Esophagus muscularis mucosa (tissue), 4 donors: ENCODE data around the gene FCSK. TPM values are rescaled to one million over a fixed set of nuclear protein-coding genes. Genes with fewer than 3 reads are reported as not detected.

ENCODE experiments used
- DNase-seq: peaks from one replicate; pipeline ENCODE4 v3.0.0-alpha.2; 2017; ENCODE audit errors: extremely low spot score
- H3K27ac ChIP-seq, 4 donors: fragments of 200-600 bp; sonication (generic); replicated peaks in 1 of 4; 1 replicate in 3 of 4; 2 replicates in 1 of 4; pipeline ENCODE4 v1.5.1; 2016 to 2019; ENCODE audit warnings: mild to moderate bottlenecking in 1 of 4
- H3K27me3 ChIP-seq, 4 donors: fragments of 200-600 bp; sonication (generic); one replicate each; pipeline versions ENCODE4 v1.5.1 to v1.6.0; 2016 to 2019
- H3K36me3 ChIP-seq, 4 donors: fragments of 200-600 bp; sonication (generic); one replicate each; pipeline ENCODE4 v1.5.1; 2016 to 2019
- H3K4me1 ChIP-seq, 4 donors: fragments of 200-600 bp; sonication (generic); one replicate each; pipeline ENCODE4 v1.5.1; 2016 to 2019
- H3K4me3 ChIP-seq, 4 donors: fragments of 200-600 bp; sonication (generic); 1 replicate in 2 of 4; 2 replicates in 2 of 4; pipeline ENCODE4 v1.5.1; 2016 to 2019; ENCODE audit warnings: mild to moderate bottlenecking in 4 of 4, moderate library complexity in 1 of 4
- H3K9me3 ChIP-seq, 4 donors: fragments of 200-600 bp; sonication (generic); 1 replicate in 3 of 4; 2 replicates in 1 of 4; pipeline ENCODE4 v1.5.1; 2016 to 2019
- CTCF ChIP-seq, 3 experiments: fragments of 200-600 bp in 2 of 3; fragments of 450-650 bp in 1 of 3; sonication (generic) in 2 of 3; IDR thresholded peaks; one replicate each; pipeline ENCODE4 v1.5.1; 2017 to 2019; ENCODE audit warnings: antibody characterized with exemption in 3 of 3, mild to moderate bottlenecking in 2 of 3, moderate library complexity in 1 of 3
- EP300 ChIP-seq: sonication (generic); formaldehyde crosslinking; IDR thresholded peaks from one replicate; pipeline ENCODE4 v1.6.1; 2017; ENCODE audit warnings: antibody characterized with exemption
- POLR2A ChIP-seq: fragments of 450-650 bp; IDR thresholded peaks from one replicate; pipeline ENCODE4 v1.6.1; 2017; ENCODE audit warnings: antibody characterized with exemption, moderate library complexity, mild to moderate bottlenecking, low read depth
- POLR2AphosphoS5 ChIP-seq, 2 donors: sonication (generic); formaldehyde crosslinking; IDR thresholded peaks; one replicate each; pipeline ENCODE4 v1.6.1; 2017; ENCODE audit warnings: antibody characterized with exemption in 2 of 2
- WGBS: methylation state at CpG from one replicate; pipeline ENCODE4 v1.1.5; 2018; 5-methylcytosine and 5-hydroxymethylcytosine counted together
- intact Hi-C: fragments of 100-400 bp; cut with DNase I; formaldehyde crosslinking; loops from one replicate; pipeline ENCODE4 v1.15.1; 2023
- total RNA-seq, 4 donors: library from RNA; depleted of rRNA; stranded (reverse); fragments of >200 nt; gene quantifications; one replicate each; pipeline versions ENCODE4 v1.1.0 to v1.2.1, GENCODE V29; 2016

Gene FCSK
- total RNA-seq, 4 donors from 2014 or later: 8.3 to 13.7 (median 12.3) TPM

- no peaks in the 10 kb centered on the region for H3K9me3 ChIP-seq
- no peak overlapping the region for H3K27ac ChIP-seq
- H3K27me3 ChIP-seq: no peaks in the 10 kb centered on the region
- no peak for DNase-seq
- WGBS: 90% methylated on average over 10 of the region's 17 CpGs
- H3K4me1 ChIP-seq: peaks cover 36 to 48% (median 45%) of the 10 kb centered on the region in 4 donors
- H3K36me3 ChIP-seq: peaks cover 0 to 13% (median 8%) of the 10 kb centered on the region in 4 donors
- H3K4me3 ChIP-seq: no peak overlapping the region
- intact Hi-C loops: no loop called here
- TF ChIP-seq EP300 (no peak), POLR2A (no peak)
Observed at GRCh38 chr16:70416748-70417616, 37.4 kb upstream of the FCSK start.

GRCh38 chr16:70417661-70418060, 36.7 kb upstream of the FCSK start:
- H3K27me3 ChIP-seq: no peaks in the 10 kb centered on the region
- 80% methylated on average over 4 of the region's 7 CpGs for WGBS
- no peak overlapping the region for H3K4me3 ChIP-seq
- H3K36me3 ChIP-seq: peaks cover 0 to 7% (median 2%) of the 10 kb centered on the region in 4 donors
- intact Hi-C loops: no loop called here
- no peaks in the 10 kb centered on the region for H3K9me3 ChIP-seq
- no peak overlapping the region for H3K27ac ChIP-seq
- DNase-seq: no peak
- TF ChIP-seq CTCF (IDR thresholded peaks at IDR 0.05) (no peak), EP300 (no peak), POLR2AphosphoS5 (IDR thresholded peaks at IDR 0.05) (no peak), POLR2A (no peak)
- H3K4me1 ChIP-seq: peaks cover 42 to 54% (median 49%) of the 10 kb centered on the region in 4 donors

- intact Hi-C loops: no loop called here
- no peaks in the 10 kb centered on the region for H3K27me3 ChIP-seq
- DNase-seq: no peak
- H3K36me3 ChIP-seq: peaks cover 0 to 7% (median 2%) of the 10 kb centered on the region in 4 donors
- no peak overlapping the region for H3K4me3 ChIP-seq
- no peaks in the 10 kb centered on the region for H3K9me3 ChIP-seq
- H3K27ac ChIP-seq: no peak overlapping the region
- 87% methylated on average over 13 of the region's 13 CpGs for WGBS
- H3K4me1 ChIP-seq: peaks cover 47 to 62% (median 54%) of the 10 kb centered on the region in 4 donors
- no peak for TF ChIP-seq POLR2A
- TF ChIP-seq EP300: no peak
- no peak for TF ChIP-seq POLR2AphosphoS5 (IDR thresholded peaks at IDR 0.05)
- no peak for TF ChIP-seq CTCF (IDR thresholded peaks at IDR 0.05)
Observed at GRCh38 chr16:70418274-70418992, 36.0 kb upstream of the FCSK start.

GRCh38 chr16:70418993-70419318, 35.4 kb upstream of the FCSK start:
- DNase-seq: no peak
- H3K4me1 ChIP-seq: peaks cover 47 to 66% (median 59%) of the 10 kb centered on the region in 4 donors
- H3K36me3 ChIP-seq: peaks cover 0 to 7% (median 2%) of the 10 kb centered on the region in 4 donors
- WGBS: 100% methylated on average over 1 of the region's 5 CpGs
- no peak overlapping the region for H3K4me3 ChIP-seq
- H3K9me3 ChIP-seq: no peaks in the 10 kb centered on the region
- TF ChIP-seq EP300: no peak
- no peak for TF ChIP-seq CTCF (IDR thresholded peaks at IDR 0.05)
- no peak for TF ChIP-seq POLR2A
- no peak for TF ChIP-seq POLR2AphosphoS5 (IDR thresholded peaks at IDR 0.05)
- no peak overlapping the region for H3K27ac ChIP-seq
- no peaks in the 10 kb centered on the region for H3K27me3 ChIP-seq
- intact Hi-C loops: no loop called here
